ENCODE measurements around the gene THAP7. TPM values are rescaled to one million over a fixed set of nuclear protein-coding genes. Genes with fewer than 3 reads are reported as not detected.
A peak's percentile ranks its signal among the peaks of the same experiment; 100 is the strongest.
"Not testable (repeated sequence)": the region's sequence is repeated elsewhere in the genome, so short reads cannot be mapped to it uniquely, and the experiment has no call there.

Gene THAP7
- 31.1 TPM for polyA plus RNA-seq (2013, experiment 1 of 4)
- 38.6 TPM for polyA plus RNA-seq (2013, experiment 2 of 4)
- 27.1 TPM for polyA plus RNA-seq (2013, experiment 3 of 4)
- polyA plus RNA-seq (2013, experiment 4 of 4): 31.5 TPM

GRCh38 chr22:21001601-21002325 lies at the start of gene THAP7:
Gene THAP7, minus strand, starts transcription at chr22:21002118. Its CDS starts 207 bp downstream, at chr22:21001911.
- Histone ChIP-seq H3K27ac (ENCODE audit: insufficient read depth, low read depth, low read length, poor library complexity, severe bottlenecking) (peak within 1 kb of the TSS; percentile 85), H3K27me3 (ENCODE audit: control insufficient read depth, insufficient read depth, low read length, poor library complexity, severe bottlenecking) (no peaks in the 10 kb centered on the region), H3K4me1 (ENCODE audit: control insufficient read depth, insufficient read depth, low read length) (peaks cover 13% of the 10 kb centered on the region), H3K4me3 (ENCODE audit: insufficient read depth, low read depth, low read length) (peak within 1 kb of the TSS; percentile 58), H3K36me3 (ENCODE audit: control insufficient read depth, insufficient read depth, low read length) (peaks cover 4% of the 10 kb centered on the region), H3K9me3 (ENCODE audit: control insufficient read depth, low read length) (no peaks in the 10 kb centered on the region)
- WGBS, 2 experiments: 0% methylated on average over 83 of the region's 83 CpGs

- Histone ChIP-seq H3K36me3 (ENCODE audit: control insufficient read depth, insufficient read depth, low read length) (no peaks in the 10 kb centered on the region), H3K9me3 (ENCODE audit: control insufficient read depth, low read length) (no peaks in the 10 kb centered on the region), H3K4me3 (ENCODE audit: insufficient read depth, low read depth, low read length) (no peak overlapping the region), H3K4me1 (ENCODE audit: control insufficient read depth, insufficient read depth, low read length) (peaks cover 12% of the 10 kb centered on the region), H3K27me3 (ENCODE audit: control insufficient read depth, insufficient read depth, low read length, poor library complexity, severe bottlenecking) (no peaks in the 10 kb centered on the region), H3K27ac (ENCODE audit: insufficient read depth, low read depth, low read length, poor library complexity, severe bottlenecking) (no peak overlapping the region)
- 85 to 90% methylated on average over 9 of the region's 9 CpGs for WGBS, 2 experiments
Measured at GRCh38 chr22:21051145-21051830, 49.4 kb upstream of the THAP7 start.

- H3K4me1 ChIP-seq (ENCODE audit: control insufficient read depth, insufficient read depth, low read length): peaks cover 19% of the 10 kb centered on the region
- not testable (repeated sequence) for H3K27me3 ChIP-seq (ENCODE audit: control insufficient read depth, insufficient read depth, low read length, poor library complexity, severe bottlenecking); H3K9me3 ChIP-seq (ENCODE audit: control insufficient read depth, low read length); H3K4me3 ChIP-seq (ENCODE audit: insufficient read depth, low read depth, low read length); H3K36me3 ChIP-seq (ENCODE audit: control insufficient read depth, insufficient read depth, low read length); H3K27ac ChIP-seq (ENCODE audit: insufficient read depth, low read depth, low read length, poor library complexity, severe bottlenecking)
- 74% methylated on average over 3 to 4 of the region's 12 CpGs for WGBS, 2 experiments
Measured at GRCh38 chr22:21048965-21049364, 47.0 kb upstream of the THAP7 start.

GRCh38 chr22:21048448-21048847 lies 46.5 kb upstream of the THAP7 start:
- WGBS, 2 experiments: 90 to 92% methylated on average over 5 of the region's 5 CpGs

GRCh38 chr22:21047730-21048129 lies 45.8 kb upstream of the THAP7 start:
- WGBS, 2 experiments: 87 to 93% methylated on average over 7 of the region's 7 CpGs
- no peaks in the 10 kb centered on the region for H3K9me3 ChIP-seq (ENCODE audit: control insufficient read depth, low read length)
- H3K4me1 ChIP-seq (ENCODE audit: control insufficient read depth, insufficient read depth, low read length): peaks cover 19% of the 10 kb centered on the region
- H3K36me3 ChIP-seq (ENCODE audit: control insufficient read depth, insufficient read depth, low read length): no peaks in the 10 kb centered on the region
- no peak overlapping the region for H3K27ac ChIP-seq (ENCODE audit: insufficient read depth, low read depth, low read length, poor library complexity, severe bottlenecking)
- H3K4me3 ChIP-seq (ENCODE audit: insufficient read depth, low read depth, low read length): no peak overlapping the region
- H3K27me3 ChIP-seq (ENCODE audit: control insufficient read depth, insufficient read depth, low read length, poor library complexity, severe bottlenecking): peaks cover 3% of the 10 kb centered on the region

More at GRCh38 chr22:21048448-21048847, 46.5 kb upstream of the THAP7 start:
- H3K4me3 ChIP-seq (ENCODE audit: insufficient read depth, low read depth, low read length); H3K36me3 ChIP-seq (ENCODE audit: control insufficient read depth, insufficient read depth, low read length); H3K9me3 ChIP-seq (ENCODE audit: control insufficient read depth, low read length); H3K27me3 ChIP-seq (ENCODE audit: control insufficient read depth, insufficient read depth, low read length, poor library complexity, severe bottlenecking); H3K27ac ChIP-seq (ENCODE audit: insufficient read depth, low read depth, low read length, poor library complexity, severe bottlenecking): not testable (repeated sequence)
- peaks cover 19% of the 10 kb centered on the region for H3K4me1 ChIP-seq (ENCODE audit: control insufficient read depth, insufficient read depth, low read length)

GRCh38 chr22:21047035-21047661 lies 45.2 kb upstream of the THAP7 start:
- Histone ChIP-seq H3K4me3 (ENCODE audit: insufficient read depth, low read depth, low read length) (no peak overlapping the region), H3K27me3 (ENCODE audit: control insufficient read depth, insufficient read depth, low read length, poor library complexity, severe bottlenecking) (peaks cover 3% of the 10 kb centered on the region), H3K9me3 (ENCODE audit: control insufficient read depth, low read length) (no peaks in the 10 kb centered on the region), H3K27ac (ENCODE audit: insufficient read depth, low read depth, low read length, poor library complexity, severe bottlenecking) (no peak overlapping the region), H3K36me3 (ENCODE audit: control insufficient read depth, insufficient read depth, low read length) (no peaks in the 10 kb centered on the region), H3K4me1 (ENCODE audit: control insufficient read depth, insufficient read depth, low read length) (peaks cover 19% of the 10 kb centered on the region)
- 94 to 95% methylated on average over 14 of the region's 14 CpGs for WGBS, 2 experiments

GRCh38 chr22:21045585-21046294 lies 43.8 kb upstream of the THAP7 start, which contains the start of gene LRRC74B:
Gene LRRC74B, plus strand, starts transcription at chr22:21045946. Its CDS starts 41 bp downstream, at chr22:21045987.
- Histone ChIP-seq H3K27ac (ENCODE audit: insufficient read depth, low read depth, low read length, poor library complexity, severe bottlenecking) (peak within 1 kb of the TSS; percentile 57), H3K4me1 (ENCODE audit: control insufficient read depth, insufficient read depth, low read length) (peaks cover 14% of the 10 kb centered on the region), H3K4me3 (ENCODE audit: insufficient read depth, low read depth, low read length) (peak within 1 kb of the TSS; percentile 38), H3K36me3 (ENCODE audit: control insufficient read depth, insufficient read depth, low read length) (no peaks in the 10 kb centered on the region), H3K9me3 (ENCODE audit: control insufficient read depth, low read length) (no peaks in the 10 kb centered on the region), H3K27me3 (ENCODE audit: control insufficient read depth, insufficient read depth, low read length, poor library complexity, severe bottlenecking) (peaks cover 3% of the 10 kb centered on the region)
- 1% methylated on average over 47 of the region's 47 CpGs for WGBS, 2 experiments

GRCh38 chr22:21044931-21045584 lies 43.1 kb upstream of the THAP7 start:
- Histone ChIP-seq H3K4me1 (ENCODE audit: control insufficient read depth, insufficient read depth, low read length) (peaks cover 14% of the 10 kb centered on the region), H3K27me3 (ENCODE audit: control insufficient read depth, insufficient read depth, low read length, poor library complexity, severe bottlenecking) (peaks cover 3% of the 10 kb centered on the region), H3K36me3 (ENCODE audit: control insufficient read depth, insufficient read depth, low read length) (no peaks in the 10 kb centered on the region), H3K9me3 (ENCODE audit: control insufficient read depth, low read length) (no peaks in the 10 kb centered on the region), H3K27ac (ENCODE audit: insufficient read depth, low read depth, low read length, poor library complexity, severe bottlenecking) (peak overlapping the region; percentile 57), H3K4me3 (ENCODE audit: insufficient read depth, low read depth, low read length) (peak overlapping the region; percentile 5)
- WGBS, 2 experiments: 27 to 31% methylated on average over 15 of the region's 15 CpGs

- H3K4me1 ChIP-seq (ENCODE audit: control insufficient read depth, insufficient read depth, low read length): peaks cover 14% of the 10 kb centered on the region
- 93 to 95% methylated on average over 15 of the region's 15 CpGs for WGBS, 2 experiments
- no peak overlapping the region for H3K27ac ChIP-seq (ENCODE audit: insufficient read depth, low read depth, low read length, poor library complexity, severe bottlenecking)
- peaks cover 3% of the 10 kb centered on the region for H3K27me3 ChIP-seq (ENCODE audit: control insufficient read depth, insufficient read depth, low read length, poor library complexity, severe bottlenecking)
- no peaks in the 10 kb centered on the region for H3K36me3 ChIP-seq (ENCODE audit: control insufficient read depth, insufficient read depth, low read length)
- no peaks in the 10 kb centered on the region for H3K9me3 ChIP-seq (ENCODE audit: control insufficient read depth, low read length)
- no peak overlapping the region for H3K4me3 ChIP-seq (ENCODE audit: insufficient read depth, low read depth, low read length)
Measured at GRCh38 chr22:21043860-21044535, 42.1 kb upstream of the THAP7 start.
